Inferior parietal cortex (tissue), 1 donor: ENCODE measurements around the gene HBG1.

Experiments
- DNase-seq: peaks from one replicate; pipeline ENCODE4 v3.0.0-alpha.2; 2016; ENCODE audit errors: extremely low spot score

HBG1 gene

DNA sequence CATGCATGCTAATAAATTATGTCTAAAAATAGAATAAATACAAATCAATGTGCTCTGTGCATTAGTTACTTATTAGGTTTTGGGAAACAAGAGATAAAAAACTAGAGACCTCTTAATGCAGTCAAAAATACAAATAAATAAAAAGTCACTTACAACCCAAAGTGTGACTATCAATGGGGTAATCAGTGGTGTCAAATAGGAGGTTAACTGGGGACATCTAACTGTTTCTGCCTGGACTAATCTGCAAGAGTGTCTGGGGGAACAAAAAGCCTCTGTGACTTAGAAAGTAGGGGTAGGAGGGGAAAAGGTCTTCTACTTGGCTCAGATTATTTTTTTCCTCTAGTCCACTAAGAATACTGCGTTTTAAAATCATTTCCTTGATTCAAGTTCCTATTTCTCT, 22.0 kb downstream of the HBG1 start:
- no peak for DNase-seq

GRCh38 chr11:5226732-5227310, 22.8 kb downstream of the HBG1 start, which contains the start of gene HBB:
Gene HBB (minus strand): TSS chr11:5227071. CDS start chr11:5227021, 50 bp downstream.
- DNase-seq, result no peak

DNA sequence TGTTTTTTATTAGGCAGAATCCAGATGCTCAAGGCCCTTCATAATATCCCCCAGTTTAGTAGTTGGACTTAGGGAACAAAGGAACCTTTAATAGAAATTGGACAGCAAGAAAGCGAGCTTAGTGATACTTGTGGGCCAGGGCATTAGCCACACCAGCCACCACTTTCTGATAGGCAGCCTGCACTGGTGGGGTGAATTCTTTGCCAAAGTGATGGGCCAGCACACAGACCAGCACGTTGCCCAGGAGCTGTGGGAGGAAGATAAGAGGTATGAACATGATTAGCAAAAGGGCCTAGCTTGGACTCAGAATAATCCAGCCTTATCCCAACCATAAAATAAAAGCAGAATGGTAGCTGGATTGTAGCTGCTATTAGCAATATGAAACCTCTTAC, 24.2 kb downstream of the HBG1 start:
- DNase-seq, result no peak

DNA sequence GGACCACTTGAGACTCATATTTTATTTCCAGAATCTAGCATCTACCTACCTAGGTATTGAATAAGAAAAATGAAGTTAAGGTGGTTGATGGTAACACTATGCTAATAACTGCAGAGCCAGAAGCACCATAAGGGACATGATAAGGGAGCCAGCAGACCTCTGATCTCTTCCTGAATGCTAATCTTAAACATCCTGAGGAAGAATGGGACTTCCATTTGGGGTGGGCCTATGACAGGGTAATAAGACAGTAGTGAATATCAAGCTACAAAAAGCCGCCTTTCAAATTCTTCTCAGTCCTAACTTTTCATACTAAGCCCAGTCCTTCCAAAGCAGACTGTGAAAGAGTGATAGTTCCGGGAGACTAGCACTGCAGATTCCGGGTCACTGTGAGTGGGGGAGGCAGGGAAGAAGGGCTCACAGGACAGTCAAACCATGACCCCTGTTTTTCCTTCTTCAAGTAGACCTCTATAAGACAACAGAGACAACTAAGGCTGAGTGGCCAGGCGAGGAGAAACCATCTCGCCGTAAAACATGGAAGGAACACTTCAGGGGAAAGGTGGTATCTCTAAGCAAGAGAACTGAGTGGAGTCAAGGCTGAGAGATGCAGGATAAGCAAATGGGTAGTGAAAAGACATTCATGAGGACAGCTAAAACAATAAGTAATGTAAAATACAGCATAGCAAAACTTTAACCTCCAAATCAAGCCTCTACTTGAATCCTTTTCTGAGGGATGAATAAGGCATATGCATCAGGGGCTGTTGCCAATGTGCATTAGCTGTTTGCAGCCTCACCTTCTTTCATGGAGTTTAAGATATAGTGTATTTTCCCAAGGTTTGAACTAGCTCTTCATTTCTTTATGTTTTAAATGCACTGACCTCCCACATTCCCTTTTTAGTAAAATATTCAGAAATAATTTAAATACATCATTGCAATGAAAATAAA, 24.8 kb downstream of the HBG1 start:
- no peak for DNase-seq

DNA sequence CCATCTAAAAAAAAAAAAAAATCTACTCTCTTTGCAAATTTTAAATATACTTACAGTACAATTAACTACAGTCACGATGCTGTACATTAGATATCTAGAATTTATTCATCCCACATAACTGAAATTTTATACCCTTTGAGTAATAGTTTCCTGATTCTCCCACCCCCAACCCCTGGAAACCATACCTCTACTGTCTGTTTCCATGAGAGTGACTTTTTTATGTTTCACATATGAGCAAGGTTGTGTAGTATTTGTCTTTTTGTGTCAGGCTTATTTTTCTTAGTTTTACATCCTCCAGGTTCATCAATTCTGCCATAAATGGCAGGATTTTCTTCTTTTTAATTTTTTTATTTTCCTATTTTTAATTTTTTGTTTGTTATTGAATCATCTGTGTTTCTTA, 26.0 kb downstream of the HBG1 start:
- DNase-seq, result no peak

- DNase-seq, result no peak
Observed at GRCh38 chr11:5223146-5223545, 26.5 kb downstream of the HBG1 start.

- DNase-seq, result no peak
Observed at GRCh38 chr11:5210376-5210885, 39.2 kb downstream of the HBG1 start.

DNA sequence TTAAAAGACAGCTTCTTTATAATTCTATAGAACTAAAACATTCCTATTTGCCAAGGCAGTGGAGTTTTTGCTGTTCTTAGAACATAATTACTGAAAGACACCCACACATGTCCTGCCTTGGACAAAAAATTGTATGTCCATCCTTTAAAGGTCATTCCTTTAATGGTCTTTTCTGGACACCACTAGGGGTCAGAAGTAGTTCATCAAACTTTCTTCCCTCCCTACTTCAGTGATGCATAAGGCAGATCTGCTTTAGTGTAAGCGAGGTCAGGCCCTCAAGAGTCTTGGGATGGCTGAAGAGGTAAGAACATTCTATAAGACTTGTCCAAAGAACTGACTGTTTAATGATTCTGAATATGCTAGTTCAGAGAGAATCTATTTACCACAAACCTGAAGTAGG, 44.9 kb downstream of the HBG1 start:
- peak; percentile 43 for DNase-seq

DNA sequence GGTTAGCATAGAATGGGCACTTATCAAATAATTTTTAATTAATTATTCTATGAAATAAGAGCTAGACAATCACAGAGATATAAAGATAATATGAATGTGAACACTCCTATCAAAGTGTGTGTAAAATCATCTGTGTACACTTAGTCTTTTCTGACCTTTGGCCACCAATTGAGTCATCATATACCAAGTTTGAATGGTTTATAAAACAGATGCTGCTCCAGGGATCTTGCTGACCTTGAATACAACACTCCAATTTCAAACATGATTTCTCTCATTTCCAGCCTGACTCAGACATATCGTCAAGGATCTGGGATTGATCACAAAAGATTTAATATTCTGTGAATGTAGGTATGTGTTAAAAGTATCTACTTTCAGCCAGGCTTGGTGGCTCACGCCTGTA, 46.3 kb downstream of the HBG1 start:
- DNase-seq, result no peak

GRCh38 chr11:5200582-5200981, 49.1 kb downstream of the HBG1 start, which contains the start of gene OR51V1:
Gene OR51V1 (minus strand): TSS chr11:5200682. CDS start chr11:5200682, 0 bp downstream.
- DNase-seq, result no peak

- DNase-seq, result no peak
Observed at GRCh38 chr11:5198285-5198684, 51.4 kb downstream of the HBG1 start.
